MM.1S (cell line): Measurements from ENCODE around the gene RBMS3.

Experiments
- DNase-seq: peaks from one replicate; pipeline ENCODE4 v3.0.0-alpha.2; 2015
- H2AFZ ChIP-seq: fragments of 300-600 bp; sonication (generic); 2 replicates; pipeline ENCODE4 v1.6.0; 2016; ENCODE audit warnings: antibody characterized with exemption, low read length
- H3F3A ChIP-seq: fragments of 300-600 bp; sonication (generic); 2 replicates; pipeline ENCODE4 v1.6.1; 2016; ENCODE audit warnings: mild to moderate bottlenecking, antibody characterized with exemption, low read length, moderate library complexity, mixed read lengths; ENCODE audit not compliant: insufficient read depth
- H3K27ac ChIP-seq: fragments of 300-600 bp; sonication (generic); 2 replicates; pipeline ENCODE4 v1.5.1; 2016; ENCODE audit warnings: mild to moderate bottlenecking, low read length
- H3K27me3 ChIP-seq: fragments of 300-600 bp; sonication (generic); replicated peaks from 2 replicates; pipeline ENCODE4 v1.6.0; 2016; ENCODE audit warnings: low read length; ENCODE audit not compliant: insufficient read depth
- H3K36me3 ChIP-seq: fragments of 300-600 bp; sonication (generic); replicated peaks from 2 replicates; pipeline ENCODE4 v1.6.1; 2016; ENCODE audit warnings: mild to moderate bottlenecking, low read length, mixed read lengths; ENCODE audit not compliant: insufficient read depth
- H3K4me1 ChIP-seq: fragments of 300-600 bp; sonication (generic); 2 replicates; pipeline ENCODE4 v1.6.1; 2016; ENCODE audit warnings: low read length, mixed read lengths
- H3K4me2 ChIP-seq: fragments of 300-600 bp; sonication (generic); 2 replicates; pipeline ENCODE4 v1.6.0; 2016; ENCODE audit warnings: low read depth, low read length
- H3K4me3 ChIP-seq: fragments of 300-600 bp; sonication (generic); 2 replicates; pipeline ENCODE4 v1.5.1; 2016; ENCODE audit warnings: low read length, mixed read lengths
- H3K79me2 ChIP-seq: fragments of 300-600 bp; sonication (generic); 2 replicates; pipeline ENCODE4 v1.6.1; 2016; ENCODE audit warnings: mixed run types, low read length, mixed read lengths
- H3K9ac ChIP-seq: fragments of 300-600 bp; sonication (generic); 2 replicates; pipeline ENCODE4 v1.6.1; 2016; ENCODE audit warnings: low read length, mixed read lengths
- H3K9me2 ChIP-seq: fragments of 300-600 bp; sonication (generic); replicated peaks from 2 replicates; pipeline ENCODE4 v1.6.1; 2016; ENCODE audit warnings: mild to moderate bottlenecking, low read length, mixed read lengths; ENCODE audit not compliant: insufficient read depth
- H3K9me3 ChIP-seq: fragments of 300-600 bp; sonication (generic); replicated peaks from 2 replicates; pipeline ENCODE4 v1.6.1; 2016; ENCODE audit warnings: mild to moderate bottlenecking, low read length, mixed read lengths; ENCODE audit not compliant: insufficient read depth
- H4K20me1 ChIP-seq: fragments of 300-600 bp; sonication (generic); 2 replicates; pipeline ENCODE4 v1.6.1; 2016; ENCODE audit warnings: mild to moderate bottlenecking, low read length, moderate library complexity, mixed read lengths; ENCODE audit not compliant: insufficient read depth
- CTCF ChIP-seq: fragments of 300-600 bp; sonication (generic); IDR thresholded peaks from 2 replicates; pipeline ENCODE4 v1.5.1; 2016; ENCODE audit warnings: antibody characterized with exemption, low read length, mixed read lengths
- EZH2 ChIP-seq: fragments of 300-600 bp; sonication (generic); optimal IDR thresholded peaks from 2 replicates; pipeline ENCODE3; 2017; ENCODE audit warnings: low read depth, mild to moderate bottlenecking, antibody characterized with exemption, low read length, mixed read lengths
- EZH2phosphoT487 ChIP-seq: fragments of 300-600 bp; sonication (generic); IDR thresholded peaks from 2 replicates; pipeline ENCODE4 v1.6.1; 2018; ENCODE audit warnings: antibody characterized with exemption, low read length

The RBMS3 gene

DNA sequence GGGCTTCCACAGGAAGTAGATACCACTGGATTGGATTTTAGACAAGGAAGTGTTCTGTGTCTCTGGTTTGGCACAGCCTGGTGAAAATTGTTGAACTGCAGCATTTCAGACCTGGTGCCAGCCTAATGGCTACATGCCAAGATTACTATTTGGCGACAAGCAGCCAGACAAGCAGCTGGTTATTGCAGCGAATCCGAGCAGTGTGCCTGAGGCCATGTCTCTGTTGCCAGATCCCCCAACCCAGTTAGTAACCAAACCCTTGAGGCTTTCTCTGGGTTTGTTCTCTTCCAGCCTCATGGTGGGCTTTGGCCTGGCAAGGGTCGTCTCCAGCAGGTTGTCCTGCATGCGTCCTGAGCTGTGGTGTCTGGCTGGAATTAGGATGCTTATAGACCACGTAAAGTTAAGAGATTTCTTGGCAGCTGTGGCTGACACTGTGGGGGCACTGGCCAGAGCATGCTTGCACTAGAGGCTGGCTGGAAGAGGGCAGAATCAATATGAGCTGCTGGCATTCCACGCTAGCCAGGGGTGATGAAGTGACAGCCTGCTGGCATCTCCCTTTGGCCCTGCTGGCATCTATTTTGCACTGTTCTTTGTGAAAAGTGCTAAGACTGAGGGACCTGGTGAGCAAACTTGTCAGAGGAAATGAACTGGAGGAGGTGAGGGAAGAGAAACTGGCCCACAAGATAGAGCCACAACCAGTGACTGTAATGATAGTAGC lies 172.6 kb downstream of the RBMS3 start:
- no peak for TF ChIP-seq CTCF
- no peak for TF ChIP-seq EZH2
- no peak for TF ChIP-seq EZH2phosphoT487
- H3K4me3 ChIP-seq: no peak overlapping the region
- H2AFZ ChIP-seq: no peak overlapping the region
- no peaks in the 10 kb centered on the region for H3K36me3 ChIP-seq
- H3K4me2 ChIP-seq: no peak overlapping the region
- H3K9ac ChIP-seq: no peak overlapping the region
- DNase-seq: no peak
- no peak overlapping the region for H3K27ac ChIP-seq
- H3K27me3 ChIP-seq: no peaks in the 10 kb centered on the region
- H4K20me1 ChIP-seq: no peaks in the 10 kb centered on the region
- no peaks in the 10 kb centered on the region for H3F3A ChIP-seq
- no peaks in the 10 kb centered on the region for H3K9me3 ChIP-seq
- no peaks in the 10 kb centered on the region for H3K4me1 ChIP-seq
- no peaks in the 10 kb centered on the region for H3K9me2 ChIP-seq
- no peaks in the 10 kb centered on the region for H3K79me2 ChIP-seq

DNA sequence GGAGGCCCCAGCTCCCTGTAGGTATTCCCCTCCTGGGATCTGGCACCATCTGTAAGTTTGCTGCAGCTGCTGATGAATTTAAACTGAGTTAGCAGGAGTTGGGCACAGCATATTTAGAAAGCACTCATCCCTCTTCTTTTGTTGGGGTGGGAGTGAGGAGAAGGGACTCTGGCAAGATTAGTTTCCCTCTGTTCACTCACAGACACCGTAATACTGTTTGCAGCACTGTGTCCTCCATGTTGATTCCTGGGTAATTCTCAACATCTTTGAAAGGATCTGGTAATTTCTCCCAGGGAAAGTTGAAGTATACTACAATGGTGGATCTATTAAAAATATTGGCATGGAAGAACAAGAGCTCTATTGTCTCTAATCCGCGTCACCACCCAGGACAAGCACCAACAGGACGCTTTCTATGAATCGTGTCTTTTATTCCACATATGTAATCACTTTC lies 173.3 kb downstream of the RBMS3 start:
- no peaks in the 10 kb centered on the region for H3F3A ChIP-seq
- no peak overlapping the region for H3K9ac ChIP-seq
- no peaks in the 10 kb centered on the region for H3K36me3 ChIP-seq
- no peaks in the 10 kb centered on the region for H4K20me1 ChIP-seq
- no peaks in the 10 kb centered on the region for H3K4me1 ChIP-seq
- no peaks in the 10 kb centered on the region for H3K9me2 ChIP-seq
- no peak overlapping the region for H3K4me2 ChIP-seq
- no peak for DNase-seq
- no peak overlapping the region for H2AFZ ChIP-seq
- no peaks in the 10 kb centered on the region for H3K79me2 ChIP-seq
- no peaks in the 10 kb centered on the region for H3K27me3 ChIP-seq
- no peak overlapping the region for H3K4me3 ChIP-seq
- TF ChIP-seq EZH2phosphoT487 (no peak), EZH2 (no peak), CTCF (no peak)
- no peak overlapping the region for H3K27ac ChIP-seq
- no peaks in the 10 kb centered on the region for H3K9me3 ChIP-seq

GRCh38 chr3:29456901-29457300 lies 176.0 kb downstream of the RBMS3 start:
- no peak overlapping the region for H3K9ac ChIP-seq
- H3K9me3 ChIP-seq: no peaks in the 10 kb centered on the region
- no peaks in the 10 kb centered on the region for H3K9me2 ChIP-seq

More at GRCh38 chr3:29456901-29457300, 176.0 kb downstream of the RBMS3 start:
- H3K27ac ChIP-seq: no peak overlapping the region
- DNase-seq: no peak
- no peaks in the 10 kb centered on the region for H3K79me2 ChIP-seq
- H4K20me1 ChIP-seq: no peaks in the 10 kb centered on the region
- H3K36me3 ChIP-seq: no peaks in the 10 kb centered on the region
- no peak overlapping the region for H3K4me3 ChIP-seq
- H3K4me1 ChIP-seq: no peaks in the 10 kb centered on the region
- H3K27me3 ChIP-seq: no peaks in the 10 kb centered on the region
- H2AFZ ChIP-seq: no peak overlapping the region
- no peak overlapping the region for H3K4me2 ChIP-seq
- H3F3A ChIP-seq: no peaks in the 10 kb centered on the region
- no peak for TF ChIP-seq EZH2phosphoT487
- no peak for TF ChIP-seq EZH2
- TF ChIP-seq CTCF: no peak
